WTC11 (cell line): ENCODE measurements around the gene TOM1L2. TPM values are rescaled to one million over a fixed set of nuclear protein-coding genes. Genes with fewer than 3 reads are reported as not detected.

Experiments
- ATAC-seq: fragments of 200-7000 bp; cut with Tn5 transposase; 2 replicates; pipeline ENCODE4 v1.10.0; 2021; ENCODE audit warnings: mild to moderate bottlenecking, moderate library complexity
- CTCF ChIA-PET: fragments of 300-600 bp; sonication (Branson Sonifier 250); formaldehyde crosslinking; loops from one replicate; lab custom pipeline; 2021; ENCODE audit warnings: antibody characterized with exemption; lab: Charles Lee
- POLR2A ChIA-PET: fragments of 350-600 bp; sonication (Branson Sonifier 250); formaldehyde crosslinking; loops from one replicate; lab custom pipeline; 2021; ENCODE audit warnings: antibody characterized with exemption; lab: Charles Lee
- DNase-seq: peaks from one replicate; pipeline ENCODE4 v3.0.0; 2021; ENCODE audit warnings: low spot score
- H3K27ac Mint-ChIP-seq: 2 replicates; pipeline ENCODE4 v1.8.0; 2021; ENCODE audit warnings: mixed read lengths
- H3K27me3 Mint-ChIP-seq: 2 replicates; pipeline ENCODE4 v1.8.0; 2021; ENCODE audit warnings: low read depth, mild to moderate bottlenecking, moderate library complexity, mixed read lengths
- H3K36me3 Mint-ChIP-seq: 2 replicates; pipeline ENCODE4 v1.8.0; 2021; ENCODE audit warnings: mixed read lengths
- H3K4me1 Mint-ChIP-seq: 2 replicates; pipeline ENCODE4 v1.8.0; 2022; ENCODE audit warnings: mixed read lengths
- H3K4me3 Mint-ChIP-seq: 2 replicates; pipeline ENCODE4 v1.8.0; 2021; ENCODE audit warnings: mild to moderate bottlenecking, moderate library complexity, mixed read lengths
- H3K9me3 Mint-ChIP-seq: 2 replicates; pipeline ENCODE4 v1.8.0; 2021; ENCODE audit warnings: mixed read lengths
- CBFB ChIP-seq: sonication (generic); formaldehyde crosslinking; IDR thresholded peaks from 2 replicates; pipeline ENCODE4 v1.8.1; 2022; ENCODE audit warnings: mild to moderate bottlenecking, low read depth, missing genetic modification reagents
- ESRRA ChIP-seq: sonication (generic); formaldehyde crosslinking; IDR thresholded peaks from 2 replicates; pipeline ENCODE4 v1.8.1; 2022; ENCODE audit warnings: mild to moderate bottlenecking, missing genetic modification reagents, borderline replicate concordance
- FOXK1 ChIP-seq: sonication (generic); formaldehyde crosslinking; IDR thresholded peaks from 2 replicates; pipeline ENCODE4 v1.8.0; 2022; ENCODE audit warnings: mild to moderate bottlenecking, moderate library complexity, missing genetic modification reagents
- HMGA2 ChIP-seq: fragments of 250-450 bp; sonication (Bioruptor Pico); IDR thresholded peaks from 2 replicates; pipeline ENCODE4 v1.4.0; 2021; ENCODE audit warnings: mild to moderate bottlenecking, moderate library complexity
- KAT7 ChIP-seq: sonication (generic); formaldehyde crosslinking; IDR thresholded peaks from 2 replicates; pipeline ENCODE4 v1.8.1; 2023; ENCODE audit warnings: missing genetic modification reagents, mild to moderate bottlenecking, borderline replicate concordance
- NR1H2 ChIP-seq: sonication (generic); formaldehyde crosslinking; IDR thresholded peaks from 2 replicates; pipeline ENCODE4 v1.9.0; 2021; ENCODE audit warnings: mild to moderate bottlenecking, moderate library complexity, missing genetic modification reagents
- NR2C2 ChIP-seq: sonication (generic); formaldehyde crosslinking; IDR thresholded peaks from 2 replicates; pipeline ENCODE4 v1.8.0; 2022; ENCODE audit warnings: mild to moderate bottlenecking, missing genetic modification reagents
- RORB ChIP-seq: fragments of 250-450 bp; sonication (Bioruptor Pico); IDR thresholded peaks from 2 replicates; pipeline ENCODE4 v1.9.0; 2021; ENCODE audit warnings: mild to moderate bottlenecking
- SMAD4 ChIP-seq: sonication (generic); formaldehyde crosslinking; IDR thresholded peaks from 2 replicates; pipeline ENCODE4 v1.8.0; 2022; ENCODE audit warnings: mild to moderate bottlenecking, missing genetic modification reagents
- SP1 ChIP-seq: sonication (generic); formaldehyde crosslinking; conservative IDR thresholded peaks from 2 replicates; pipeline ENCODE4 v1.8.1; 2022; ENCODE audit warnings: missing genetic modification reagents
- TEAD1 ChIP-seq: sonication (generic); formaldehyde crosslinking; IDR thresholded peaks from 2 replicates; pipeline ENCODE4 v1.8.0; 2022; ENCODE audit warnings: mild to moderate bottlenecking, missing genetic modification reagents
- TEAD4 ChIP-seq: sonication (generic); formaldehyde crosslinking; IDR thresholded peaks from 2 replicates; pipeline ENCODE4 v1.8.0; 2022; ENCODE audit warnings: mild to moderate bottlenecking, missing genetic modification reagents
- ZNF263 ChIP-seq: sonication (generic); formaldehyde crosslinking; IDR thresholded peaks from 2 replicates; pipeline ENCODE4 v1.8.1; 2022; ENCODE audit warnings: low read depth, mild to moderate bottlenecking, moderate library complexity, missing genetic modification reagents
- ZNF317 ChIP-seq: sonication (generic); formaldehyde crosslinking; IDR thresholded peaks from 2 replicates; pipeline ENCODE4 v1.8.1; 2023; ENCODE audit warnings: low read depth, mild to moderate bottlenecking, moderate library complexity, missing genetic modification reagents, borderline replicate concordance
- ZNF423 ChIP-seq: fragments of 250-450 bp; sonication (Bioruptor Pico); IDR thresholded peaks from 2 replicates; pipeline ENCODE4 v2.1.2; 2022; ENCODE audit warnings: mild to moderate bottlenecking, moderate library complexity
- total RNA-seq: library from RNA; stranded (reverse); gene quantifications from 3 replicates; pipeline ENCODE4 v1.2.3, GENCODE V29; 2021
- TF ChIP-seq, protein P1 (sequence below): sonication (generic); formaldehyde crosslinking; IDR thresholded peaks from 2 replicates; pipeline ENCODE4 v1.8.1; 2022; ENCODE audit warnings: low read depth, missing genetic modification reagents, borderline replicate concordance
- TF ChIP-seq, protein P2 (sequence below): fragments of 250-450 bp; sonication (Bioruptor Pico); IDR thresholded peaks from 2 replicates; pipeline ENCODE4 v1.9.0; 2021; ENCODE audit warnings: mild to moderate bottlenecking
- TF ChIP-seq, protein P3 (sequence below): fragments of 250-450 bp; sonication (Bioruptor Pico); IDR thresholded peaks from 2 replicates; pipeline ENCODE4 v1.9.0; 2021; ENCODE audit warnings: mild to moderate bottlenecking, borderline replicate concordance

Gene TOM1L2
- total RNA-seq, 1 experiment from 2014 or later = 6.4 TPM

DNA sequence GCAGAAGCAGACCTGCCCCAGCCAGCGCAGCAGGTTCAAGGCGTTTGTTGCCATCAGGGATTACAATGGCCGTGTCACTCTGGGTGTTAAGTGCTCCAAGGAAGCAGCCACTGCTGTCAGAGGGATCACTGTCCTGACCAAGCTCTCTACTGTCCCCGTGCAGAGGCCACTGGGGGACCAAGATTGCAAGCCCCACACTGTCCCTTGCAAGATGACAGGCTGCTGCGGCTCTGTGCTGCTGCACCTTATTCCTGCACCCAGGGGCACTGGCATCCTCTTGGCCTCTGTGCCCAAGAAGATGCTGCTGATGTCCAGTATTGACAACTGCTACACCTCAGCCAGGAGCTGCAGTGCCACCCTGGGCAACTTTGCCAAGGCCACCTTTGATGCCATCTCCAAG lies 39.1 kb upstream of the TOM1L2 start (continued):
- TF ChIP-seq, protein P1, sequence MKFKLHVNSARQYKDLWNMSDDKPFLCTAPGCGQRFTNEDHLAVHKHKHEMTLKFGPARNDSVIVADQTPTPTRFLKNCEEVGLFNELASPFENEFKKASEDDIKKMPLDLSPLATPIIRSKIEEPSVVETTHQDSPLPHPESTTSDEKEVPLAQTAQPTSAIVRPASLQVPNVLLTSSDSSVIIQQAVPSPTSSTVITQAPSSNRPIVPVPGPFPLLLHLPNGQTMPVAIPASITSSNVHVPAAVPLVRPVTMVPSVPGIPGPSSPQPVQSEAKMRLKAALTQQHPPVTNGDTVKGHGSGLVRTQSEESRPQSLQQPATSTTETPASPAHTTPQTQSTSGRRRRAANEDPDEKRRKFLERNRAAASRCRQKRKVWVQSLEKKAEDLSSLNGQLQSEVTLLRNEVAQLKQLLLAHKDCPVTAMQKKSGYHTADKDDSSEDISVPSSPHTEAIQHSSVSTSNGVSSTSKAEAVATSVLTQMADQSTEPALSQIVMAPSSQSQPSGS (CRISPR knock-in tag) = no peak
- TF ChIP-seq SMAD4 (CRISPR knock-in tag) (no peak), ZNF263 (CRISPR knock-in tag) (no peak), HMGA2 (CRISPR knock-in tag) (no peak), RORB (CRISPR knock-in tag) (no peak), ZNF317 (CRISPR knock-in tag) (no peak)
- TF ChIP-seq, protein P2, sequence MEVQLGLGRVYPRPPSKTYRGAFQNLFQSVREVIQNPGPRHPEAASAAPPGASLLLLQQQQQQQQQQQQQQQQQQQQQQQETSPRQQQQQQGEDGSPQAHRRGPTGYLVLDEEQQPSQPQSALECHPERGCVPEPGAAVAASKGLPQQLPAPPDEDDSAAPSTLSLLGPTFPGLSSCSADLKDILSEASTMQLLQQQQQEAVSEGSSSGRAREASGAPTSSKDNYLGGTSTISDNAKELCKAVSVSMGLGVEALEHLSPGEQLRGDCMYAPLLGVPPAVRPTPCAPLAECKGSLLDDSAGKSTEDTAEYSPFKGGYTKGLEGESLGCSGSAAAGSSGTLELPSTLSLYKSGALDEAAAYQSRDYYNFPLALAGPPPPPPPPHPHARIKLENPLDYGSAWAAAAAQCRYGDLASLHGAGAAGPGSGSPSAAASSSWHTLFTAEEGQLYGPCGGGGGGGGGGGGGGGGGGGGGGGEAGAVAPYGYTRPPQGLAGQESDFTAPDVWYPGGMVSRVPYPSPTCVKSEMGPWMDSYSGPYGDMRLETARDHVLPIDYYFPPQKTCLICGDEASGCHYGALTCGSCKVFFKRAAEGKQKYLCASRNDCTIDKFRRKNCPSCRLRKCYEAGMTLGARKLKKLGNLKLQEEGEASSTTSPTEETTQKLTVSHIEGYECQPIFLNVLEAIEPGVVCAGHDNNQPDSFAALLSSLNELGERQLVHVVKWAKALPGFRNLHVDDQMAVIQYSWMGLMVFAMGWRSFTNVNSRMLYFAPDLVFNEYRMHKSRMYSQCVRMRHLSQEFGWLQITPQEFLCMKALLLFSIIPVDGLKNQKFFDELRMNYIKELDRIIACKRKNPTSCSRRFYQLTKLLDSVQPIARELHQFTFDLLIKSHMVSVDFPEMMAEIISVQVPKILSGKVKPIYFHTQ = no peak

DNA sequence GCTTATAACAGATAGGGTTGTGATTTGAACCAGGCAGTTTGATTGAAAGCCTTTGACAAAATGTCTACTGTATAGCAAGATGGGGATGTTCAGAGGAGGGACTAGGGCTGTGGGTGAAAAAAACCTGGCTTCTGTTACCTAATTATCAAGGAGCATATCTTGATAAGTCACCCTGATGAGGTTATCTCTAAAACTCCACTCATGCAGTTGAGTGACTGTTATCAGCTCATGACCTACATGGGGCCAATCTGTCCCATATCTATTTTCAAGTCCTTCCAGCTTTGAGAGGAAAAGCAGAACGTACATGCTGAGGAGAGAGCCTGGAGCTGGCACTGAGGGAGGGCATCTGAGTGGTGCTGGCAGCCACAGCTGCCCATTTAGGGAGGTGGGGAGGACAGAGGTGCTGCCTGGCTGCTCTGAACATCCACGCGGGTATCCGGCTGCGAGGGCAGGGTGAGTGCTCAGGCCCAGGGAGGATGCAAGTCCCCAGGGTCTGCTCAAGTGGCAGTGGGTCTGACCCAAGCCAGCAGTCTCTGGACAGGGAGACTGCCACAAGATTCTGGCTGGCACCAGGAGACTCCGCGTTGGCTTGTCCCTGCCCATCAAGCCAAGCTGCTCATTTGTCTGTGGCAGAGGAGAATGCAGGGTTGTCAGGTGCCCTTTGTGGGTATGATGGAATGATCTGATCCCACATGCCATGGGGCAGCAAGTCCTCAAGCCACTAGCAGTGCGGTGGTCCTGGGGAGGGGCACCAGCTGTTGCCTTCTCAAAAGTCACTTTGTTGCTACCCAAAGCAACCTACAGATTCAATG lies 37.6 kb upstream of the TOM1L2 start:
- Mint-ChIP-seq H3K27me3 (no peaks in the 10 kb centered on the region), H3K36me3 (no peaks in the 10 kb centered on the region), H3K4me3 (no peak overlapping the region), H3K4me1 (peaks cover 4% of the 10 kb centered on the region; the same call in 1 of the 2 replicates), H3K9me3 (no peaks in the 10 kb centered on the region), H3K27ac (no peak overlapping the region)
- no peak for TF ChIP-seq CBFB (CRISPR knock-in tag)
- ATAC-seq (no peak), DNase-seq (no peak)
- ChIA-PET POLR2A (no interaction called here), CTCF (no interaction called here)

DNA sequence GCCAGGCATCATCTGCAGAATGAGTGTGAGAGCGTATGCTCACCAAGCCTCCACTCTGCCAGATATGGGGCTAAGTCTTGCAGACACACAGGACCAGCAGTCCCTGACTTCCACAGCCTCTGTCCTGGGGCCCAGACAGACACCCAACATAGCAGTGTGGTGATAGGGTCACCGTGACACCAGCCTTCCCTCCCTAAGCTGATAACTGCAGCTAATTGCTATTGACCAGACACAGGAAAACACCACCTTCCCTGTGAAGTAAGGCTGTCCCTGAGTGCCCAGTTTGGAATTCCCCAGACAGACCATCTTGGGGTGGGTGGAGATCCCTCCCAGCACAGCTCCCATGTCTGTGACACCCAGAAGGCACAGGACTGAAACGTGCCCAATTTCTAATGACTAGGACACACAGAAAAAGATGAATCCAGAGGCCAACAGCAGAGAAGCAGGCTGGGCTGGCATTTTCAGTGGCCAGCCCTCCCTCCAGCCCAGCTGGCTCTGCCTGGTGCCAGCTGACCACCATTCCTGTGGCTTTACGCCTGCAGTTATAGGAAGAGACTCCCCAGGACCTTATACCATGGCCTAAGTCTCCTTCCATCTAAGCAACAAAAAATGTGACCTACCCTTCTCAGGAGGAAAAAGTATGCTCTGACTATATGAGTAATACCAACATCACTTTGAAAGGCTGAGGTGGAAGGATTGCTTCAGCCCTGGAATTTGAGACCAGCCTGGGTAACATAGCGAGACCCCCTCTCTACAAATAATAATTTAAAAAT lies 36.5 kb upstream of the TOM1L2 start:
- no peak for TF ChIP-seq KAT7
- TF ChIP-seq SP1 (CRISPR knock-in tag) = no peak
- TF ChIP-seq TEAD4 = no peak
- TF ChIP-seq FOXK1 = no peak
- TF ChIP-seq, protein P3, sequence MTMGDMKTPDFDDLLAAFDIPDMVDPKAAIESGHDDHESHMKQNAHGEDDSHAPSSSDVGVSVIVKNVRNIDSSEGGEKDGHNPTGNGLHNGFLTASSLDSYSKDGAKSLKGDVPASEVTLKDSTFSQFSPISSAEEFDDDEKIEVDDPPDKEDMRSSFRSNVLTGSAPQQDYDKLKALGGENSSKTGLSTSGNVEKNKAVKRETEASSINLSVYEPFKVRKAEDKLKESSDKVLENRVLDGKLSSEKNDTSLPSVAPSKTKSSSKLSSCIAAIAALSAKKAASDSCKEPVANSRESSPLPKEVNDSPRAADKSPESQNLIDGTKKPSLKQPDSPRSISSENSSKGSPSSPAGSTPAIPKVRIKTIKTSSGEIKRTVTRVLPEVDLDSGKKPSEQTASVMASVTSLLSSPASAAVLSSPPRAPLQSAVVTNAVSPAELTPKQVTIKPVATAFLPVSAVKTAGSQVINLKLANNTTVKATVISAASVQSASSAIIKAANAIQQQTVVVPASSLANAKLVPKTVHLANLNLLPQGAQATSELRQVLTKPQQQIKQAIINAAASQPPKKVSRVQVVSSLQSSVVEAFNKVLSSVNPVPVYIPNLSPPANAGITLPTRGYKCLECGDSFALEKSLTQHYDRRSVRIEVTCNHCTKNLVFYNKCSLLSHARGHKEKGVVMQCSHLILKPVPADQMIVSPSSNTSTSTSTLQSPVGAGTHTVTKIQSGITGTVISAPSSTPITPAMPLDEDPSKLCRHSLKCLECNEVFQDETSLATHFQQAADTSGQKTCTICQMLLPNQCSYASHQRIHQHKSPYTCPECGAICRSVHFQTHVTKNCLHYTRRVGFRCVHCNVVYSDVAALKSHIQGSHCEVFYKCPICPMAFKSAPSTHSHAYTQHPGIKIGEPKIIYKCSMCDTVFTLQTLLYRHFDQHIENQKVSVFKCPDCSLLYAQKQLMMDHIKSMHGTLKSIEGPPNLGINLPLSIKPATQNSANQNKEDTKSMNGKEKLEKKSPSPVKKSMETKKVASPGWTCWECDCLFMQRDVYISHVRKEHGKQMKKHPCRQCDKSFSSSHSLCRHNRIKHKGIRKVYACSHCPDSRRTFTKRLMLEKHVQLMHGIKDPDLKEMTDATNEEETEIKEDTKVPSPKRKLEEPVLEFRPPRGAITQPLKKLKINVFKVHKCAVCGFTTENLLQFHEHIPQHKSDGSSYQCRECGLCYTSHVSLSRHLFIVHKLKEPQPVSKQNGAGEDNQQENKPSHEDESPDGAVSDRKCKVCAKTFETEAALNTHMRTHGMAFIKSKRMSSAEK = no peak
- TF ChIP-seq NR1H2 (CRISPR knock-in tag) = no peak
- no peak for TF ChIP-seq NR2C2 (CRISPR knock-in tag)
- no peak for TF ChIP-seq ESRRA (CRISPR knock-in tag)
- TF ChIP-seq TEAD1 (CRISPR knock-in tag) = no peak
- no peak for TF ChIP-seq ZNF423 (CRISPR knock-in tag)
- TF ChIP-seq, all 79 proteins: peak for 0
- Mint-ChIP-seq H3K9me3 (no peaks in the 10 kb centered on the region), H3K27me3 (no peaks in the 10 kb centered on the region), H3K4me1 (peaks cover 4% of the 10 kb centered on the region; the same call in 1 of the 2 replicates), H3K36me3 (no peaks in the 10 kb centered on the region), H3K4me3 (no peak overlapping the region), H3K27ac (no peak overlapping the region; the same call in 1 of the 2 replicates)
- DNase-seq (no peak), ATAC-seq (no peak)
- ChIA-PET CTCF (interaction anchor here (0.8 to 4.7 kb wide), 2 partner anchors 13 to 120 kb away, joined by 3 to 50 read pairs; no protein-coding TSS in a partner anchor), POLR2A (no interaction called here)
